Stimulated activated CD4-positive, alpha-beta T cell treated with anti-CD3 and anti-CD28 coated beads, Interleukin-12 subunit alpha, Interleukin-12 subunit beta, amount 100 ng/mL, for 24 hours (primary cell): Measurements from ENCODE around the gene RNU1-2.
A peak's percentile ranks its signal among the peaks of the same experiment; 100 is the strongest.
"Not testable (repeated sequence)": the region's sequence is repeated elsewhere in the genome, so short reads cannot be mapped to it uniquely, and the experiment has no call there.

ENCODE experiments used
- DNase-seq, 2 experiments: peaks; one replicate each; pipeline ENCODE4 v3.0.0-alpha.2; 2020; ENCODE audit warnings: low read depth in 2 of 2

The RNU1-2 gene

DNA sequence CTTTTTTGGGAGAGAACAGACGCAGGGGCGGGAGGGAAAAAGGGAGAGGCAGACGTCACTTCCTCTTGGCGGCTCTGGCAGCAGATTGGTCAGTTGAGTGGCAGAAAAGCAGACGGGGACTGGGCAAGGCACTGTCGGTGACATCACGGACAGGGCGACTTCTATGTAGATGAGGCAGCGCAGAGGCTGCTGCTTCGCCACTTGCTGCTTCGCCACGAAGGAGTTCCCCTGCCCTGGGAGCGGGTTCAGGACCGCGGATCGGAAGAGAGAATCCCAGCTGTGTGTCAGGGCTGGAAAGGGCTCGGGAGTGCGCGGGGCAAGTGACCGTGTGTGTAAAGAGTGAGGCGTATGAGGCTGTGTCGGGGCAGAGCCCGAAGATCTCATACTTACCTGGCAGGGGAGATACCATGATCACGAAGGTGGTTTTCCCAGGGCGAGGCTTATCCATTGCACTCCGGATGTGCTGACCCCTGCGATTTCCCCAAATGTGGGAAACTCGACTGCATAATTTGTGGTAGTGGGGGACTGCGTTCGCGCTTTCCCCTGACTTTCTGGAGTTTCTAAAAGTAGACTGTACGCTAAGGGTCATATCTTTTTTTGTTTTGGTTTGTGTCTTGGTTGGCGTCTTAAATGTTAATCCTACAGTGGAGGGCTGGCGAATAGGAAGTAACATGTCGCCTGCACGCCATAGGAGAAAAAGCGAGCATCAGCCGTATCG, at the start of gene RNU1-2:
RNU1-2 (plus strand) TSS at position 383 of the 718 bp plus-strand sequence.
- peak; percentile 77 to 79 for DNase-seq

DNA sequence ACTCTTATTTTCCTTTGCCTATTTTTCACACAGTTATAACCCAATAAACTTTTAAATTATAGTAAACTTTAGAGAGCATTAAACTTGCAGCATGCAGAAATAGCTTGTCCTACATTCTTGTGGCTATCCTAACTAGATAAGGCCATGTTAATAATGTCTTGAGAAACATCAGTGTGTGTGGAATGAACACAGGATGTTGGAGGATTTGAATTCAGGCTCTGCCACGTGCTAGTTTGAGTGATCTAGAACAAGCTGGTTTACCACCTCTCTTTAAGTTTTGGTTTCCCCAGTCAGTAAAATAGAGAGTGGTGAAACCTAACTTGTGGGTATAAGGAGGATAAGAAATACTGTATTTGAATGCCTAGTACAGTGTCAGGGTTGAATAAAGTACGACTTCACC, 39.6 kb upstream of the RNU1-2 start:
- not testable (repeated sequence) for DNase-seq

DNA sequence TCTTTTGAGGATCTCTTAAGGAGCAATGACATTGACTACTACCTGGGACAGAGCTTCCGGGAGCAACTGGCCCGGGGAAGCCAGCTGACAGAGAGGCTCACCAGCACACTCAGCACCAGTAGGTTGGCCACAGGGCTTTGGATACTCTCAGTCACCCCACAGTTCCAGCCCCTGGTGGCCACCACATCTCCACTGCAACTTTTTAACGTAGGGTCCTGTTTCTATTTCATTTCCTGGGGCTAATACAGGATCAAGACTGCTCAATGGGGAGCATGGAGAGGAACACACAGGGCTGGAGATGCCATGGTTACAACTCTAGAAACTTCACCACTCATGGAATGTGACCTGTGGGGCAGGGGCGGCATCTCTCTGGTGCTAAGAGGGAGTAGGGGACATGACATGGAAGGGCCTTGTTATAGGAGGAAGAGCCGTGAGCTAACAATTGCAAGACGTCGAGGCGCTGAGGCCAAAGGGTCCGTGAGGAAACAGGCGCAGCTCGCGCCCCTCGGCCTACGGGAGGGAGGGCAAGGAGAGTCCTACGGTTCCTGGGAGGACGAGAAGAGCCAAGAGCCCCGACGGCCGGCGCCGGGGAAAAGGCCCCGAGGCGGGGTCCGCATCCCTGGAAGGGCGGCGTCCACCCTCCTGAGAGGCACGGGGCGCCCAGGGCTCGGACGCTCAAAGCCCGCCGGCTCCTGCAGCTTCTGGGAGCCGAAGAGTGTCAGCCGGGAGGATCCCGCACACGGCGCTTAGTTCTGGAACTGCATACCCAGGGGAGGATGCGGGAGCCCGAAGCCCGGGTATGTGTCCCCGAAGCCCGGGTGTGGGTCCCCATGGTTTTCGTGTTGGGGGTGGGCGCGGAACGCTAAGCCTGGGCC, 36.4 kb upstream of the RNU1-2 start:
- DNase-seq = not testable (repeated sequence)

DNA sequence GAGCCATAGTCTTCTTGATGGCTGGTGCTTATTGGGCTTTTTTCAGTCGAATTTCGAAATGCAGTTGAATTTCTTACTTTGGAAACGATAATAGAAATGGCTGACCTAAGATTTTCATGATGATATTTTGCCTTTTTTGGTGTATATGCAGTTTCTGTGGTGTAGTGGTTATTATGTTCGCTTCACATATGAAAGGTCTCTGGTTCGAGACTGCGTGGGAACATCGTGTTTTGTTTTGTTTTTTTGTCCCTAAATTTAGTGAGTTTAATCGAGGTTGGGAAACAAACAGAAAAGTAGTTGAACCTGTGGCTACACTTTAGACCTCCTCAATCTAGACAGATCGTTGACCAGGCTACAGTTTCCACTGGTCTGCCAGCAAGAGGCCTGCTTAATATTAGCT, 35.7 kb upstream of the RNU1-2 start:
- DNase-seq = not testable (repeated sequence)

DNA sequence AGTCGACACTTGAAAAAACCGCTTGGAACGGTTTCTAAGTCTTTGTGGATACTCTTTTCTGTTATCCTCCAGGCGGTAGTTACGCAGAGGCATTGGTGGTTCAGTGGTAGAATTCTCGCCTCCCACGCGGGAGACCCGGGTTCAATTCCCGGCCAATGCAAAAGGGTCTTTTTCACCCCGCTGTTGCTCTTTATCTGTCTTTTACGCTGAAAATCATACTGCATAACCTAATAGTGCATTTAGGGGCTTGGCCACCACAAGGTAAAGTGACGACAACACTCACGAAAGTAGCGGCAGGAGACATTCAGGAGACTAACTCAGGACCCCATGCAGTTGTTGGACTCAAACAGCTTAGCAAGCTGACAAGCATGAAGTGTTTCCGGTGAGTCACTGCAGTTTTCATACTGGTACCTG, 33.9 kb upstream of the RNU1-2 start:
- peak in 1 of 2 experiments; percentile 34 for DNase-seq

DNA sequence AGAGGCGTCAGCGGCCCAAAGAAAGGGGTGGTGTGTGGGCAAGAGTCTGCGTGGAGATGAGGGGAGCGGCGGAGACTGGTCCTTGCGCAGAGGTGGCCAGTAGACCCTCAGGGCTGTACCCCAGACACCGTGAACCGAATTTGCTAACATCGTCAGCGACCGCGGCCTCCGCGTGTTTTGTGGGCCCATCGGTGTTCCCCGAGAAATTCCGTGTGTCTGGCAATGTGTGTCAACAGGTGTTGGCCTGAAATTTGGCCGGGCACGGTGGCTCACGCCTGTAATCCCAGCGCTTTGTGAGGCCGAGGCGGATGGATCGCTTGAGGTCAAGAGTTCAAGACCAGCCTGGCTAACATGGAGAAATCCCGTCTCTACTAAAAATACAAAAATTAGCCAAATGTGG, 33.4 kb upstream of the RNU1-2 start:
- DNase-seq = not testable (repeated sequence)

DNA sequence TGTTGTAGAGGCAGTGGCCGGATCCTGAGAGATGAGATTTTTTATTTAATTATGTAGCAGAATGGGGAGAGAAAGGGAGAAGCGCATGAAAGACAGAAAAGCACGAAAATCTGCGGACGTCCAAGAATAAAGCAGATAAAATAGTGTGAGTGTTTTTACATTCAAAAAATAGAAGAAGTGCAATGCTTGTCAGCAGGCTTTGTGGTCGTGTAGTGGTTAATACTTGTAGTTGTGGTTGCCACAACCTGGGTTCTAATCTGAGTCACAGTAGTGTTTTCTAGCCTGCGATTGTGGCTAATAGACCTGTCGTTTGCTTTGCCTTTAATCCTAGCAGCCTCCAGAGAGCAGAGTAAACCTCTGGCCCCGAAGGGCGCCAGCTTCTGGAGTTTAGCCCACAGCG, 32.8 kb upstream of the RNU1-2 start:
- DNase-seq = not testable (repeated sequence)

DNA sequence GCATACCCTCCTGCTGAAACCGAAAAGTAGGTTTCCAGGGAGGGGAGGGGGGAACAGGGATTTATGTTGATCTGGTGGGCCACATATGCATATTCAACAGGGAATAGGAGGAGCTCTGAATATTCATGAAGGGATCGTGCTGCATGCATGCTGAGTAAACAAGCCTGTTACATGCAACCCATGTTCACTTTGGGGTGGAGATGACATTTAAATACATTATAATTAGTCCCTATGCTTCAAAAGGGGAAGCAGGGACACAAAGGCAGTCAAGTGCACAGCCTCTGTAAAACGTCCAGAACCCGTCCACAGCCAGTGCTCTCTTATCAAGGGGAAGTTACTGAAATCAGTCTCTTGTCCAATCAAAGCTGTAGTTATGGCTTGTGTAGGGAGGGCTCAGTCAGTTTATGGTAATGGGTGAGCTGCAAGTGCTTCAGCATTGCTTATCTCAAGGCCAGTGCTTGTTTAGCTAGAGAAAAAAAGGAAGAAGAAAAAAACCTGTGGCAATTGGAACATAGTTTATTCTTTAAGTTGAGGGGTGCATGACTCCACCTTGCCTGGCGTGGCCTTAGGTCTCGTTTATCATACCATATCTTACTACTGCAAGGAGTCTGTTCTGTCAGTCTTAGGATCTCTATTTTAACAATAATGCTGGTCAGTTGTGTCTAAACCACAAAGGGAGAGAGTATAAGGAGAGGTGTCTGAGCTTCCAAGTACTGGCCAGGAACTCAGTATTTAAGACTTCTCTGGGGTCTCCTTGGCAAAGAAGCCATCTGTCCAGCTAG, 28.7 kb upstream of the RNU1-2 start:
- DNase-seq = not testable (repeated sequence)

DNA sequence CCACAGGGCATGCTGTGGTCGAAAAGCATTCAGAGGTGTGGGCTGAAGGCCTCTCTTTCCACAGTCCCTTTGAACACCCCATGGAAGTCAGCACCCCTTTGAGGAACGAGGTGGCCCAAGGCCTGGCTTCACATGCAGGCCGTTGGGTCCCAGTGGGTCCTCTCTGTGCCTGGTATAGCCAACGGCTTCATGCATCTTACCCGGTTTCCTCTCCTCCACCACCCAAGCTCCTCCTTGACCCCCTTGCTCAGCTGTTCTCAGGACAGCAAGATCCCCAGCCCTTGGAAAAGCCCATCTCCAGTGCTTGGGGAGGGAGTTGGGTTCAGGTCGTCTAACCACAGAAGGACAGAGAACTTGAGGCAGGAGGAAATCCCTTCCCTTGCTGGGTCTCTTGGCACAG, 27.0 kb upstream of the RNU1-2 start:
- DNase-seq = not testable (repeated sequence)

DNA sequence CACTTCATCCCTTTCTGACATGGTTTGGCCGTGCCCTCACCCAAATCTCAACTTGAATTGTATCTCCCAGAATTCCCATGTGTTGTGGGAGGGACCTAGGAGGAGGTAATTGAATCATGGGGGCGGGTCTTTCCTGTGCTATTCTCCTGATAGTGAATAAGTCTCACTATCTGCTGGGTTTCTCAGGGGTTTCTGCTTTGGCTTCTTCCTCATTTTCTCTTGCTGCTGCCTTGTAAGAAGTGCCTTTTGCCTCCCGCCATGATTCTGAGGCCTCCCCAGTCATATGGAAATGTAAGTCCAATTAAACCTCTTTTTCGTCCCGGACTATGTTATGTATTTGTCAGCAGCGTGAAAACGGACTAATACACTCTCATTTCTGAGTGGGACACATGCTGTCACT, 25.8 kb upstream of the RNU1-2 start:
- not testable (repeated sequence) for DNase-seq

DNA sequence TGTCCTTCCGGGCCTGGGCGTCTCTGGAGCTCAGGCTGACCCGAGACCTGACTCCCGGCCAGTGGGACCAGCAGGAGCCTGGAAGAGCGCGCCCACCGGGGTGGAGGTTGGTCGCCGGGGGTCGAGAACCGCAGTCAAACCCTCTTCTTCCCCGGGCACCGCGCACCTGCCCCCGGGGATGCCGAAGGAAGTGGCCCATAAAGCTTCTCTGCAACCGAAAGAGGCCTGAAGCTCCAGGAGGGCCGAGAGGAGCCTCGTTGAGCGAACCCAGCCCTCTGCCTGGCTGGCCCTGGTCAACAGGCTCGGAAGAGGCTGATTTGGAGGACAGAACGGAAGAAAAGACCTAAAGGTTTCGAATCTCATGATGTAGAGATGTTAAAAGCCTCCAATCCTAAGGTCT, 24.6 kb upstream of the RNU1-2 start:
- DNase-seq = not testable (repeated sequence)

DNA sequence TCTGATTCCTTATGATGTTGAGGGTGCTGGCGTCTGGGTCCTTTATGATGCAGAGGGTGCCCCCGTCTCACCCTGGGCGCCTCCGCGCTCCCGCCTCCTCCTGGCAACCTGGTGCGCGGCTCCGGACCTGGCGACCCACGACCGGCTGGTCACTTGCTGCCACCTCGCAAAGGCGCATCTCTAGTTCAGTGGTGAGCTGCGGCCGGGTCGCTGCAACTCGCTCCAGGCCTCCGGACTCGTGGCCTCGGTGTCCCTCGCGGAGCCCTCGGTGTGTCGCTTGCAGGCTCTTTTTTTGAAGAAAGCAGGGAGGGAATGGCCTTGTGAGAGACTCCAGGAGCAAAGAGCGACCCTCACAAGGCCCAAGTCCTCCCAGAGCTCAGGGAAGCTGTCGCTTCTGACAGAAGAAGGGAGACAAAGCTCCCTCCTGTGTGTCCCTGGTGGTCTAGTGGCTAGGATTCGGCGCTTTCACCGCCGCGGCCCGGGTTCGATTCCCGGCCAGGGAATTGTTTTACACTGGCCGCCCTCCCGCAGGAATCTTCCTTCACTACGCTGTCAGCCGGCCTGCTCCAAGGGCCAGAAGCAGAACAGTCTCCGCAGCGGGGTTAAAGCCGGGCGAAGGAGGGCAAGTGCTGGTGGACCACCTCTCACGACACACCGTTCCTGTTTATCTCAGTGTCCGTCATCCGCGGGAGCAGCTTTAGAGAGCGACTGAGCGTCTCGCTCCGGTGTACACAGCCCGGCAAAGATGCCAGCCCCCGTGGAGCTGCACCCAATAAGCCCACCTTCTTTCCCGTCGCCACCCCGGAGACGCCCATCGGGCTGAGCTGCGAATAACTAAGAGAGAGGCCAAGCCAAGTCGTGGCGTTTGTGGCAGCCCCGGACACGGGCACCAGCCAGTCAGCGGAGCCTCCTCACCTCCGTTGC, 23.4 kb upstream of the RNU1-2 start:
- DNase-seq = peak; percentile 52 to 72

DNA sequence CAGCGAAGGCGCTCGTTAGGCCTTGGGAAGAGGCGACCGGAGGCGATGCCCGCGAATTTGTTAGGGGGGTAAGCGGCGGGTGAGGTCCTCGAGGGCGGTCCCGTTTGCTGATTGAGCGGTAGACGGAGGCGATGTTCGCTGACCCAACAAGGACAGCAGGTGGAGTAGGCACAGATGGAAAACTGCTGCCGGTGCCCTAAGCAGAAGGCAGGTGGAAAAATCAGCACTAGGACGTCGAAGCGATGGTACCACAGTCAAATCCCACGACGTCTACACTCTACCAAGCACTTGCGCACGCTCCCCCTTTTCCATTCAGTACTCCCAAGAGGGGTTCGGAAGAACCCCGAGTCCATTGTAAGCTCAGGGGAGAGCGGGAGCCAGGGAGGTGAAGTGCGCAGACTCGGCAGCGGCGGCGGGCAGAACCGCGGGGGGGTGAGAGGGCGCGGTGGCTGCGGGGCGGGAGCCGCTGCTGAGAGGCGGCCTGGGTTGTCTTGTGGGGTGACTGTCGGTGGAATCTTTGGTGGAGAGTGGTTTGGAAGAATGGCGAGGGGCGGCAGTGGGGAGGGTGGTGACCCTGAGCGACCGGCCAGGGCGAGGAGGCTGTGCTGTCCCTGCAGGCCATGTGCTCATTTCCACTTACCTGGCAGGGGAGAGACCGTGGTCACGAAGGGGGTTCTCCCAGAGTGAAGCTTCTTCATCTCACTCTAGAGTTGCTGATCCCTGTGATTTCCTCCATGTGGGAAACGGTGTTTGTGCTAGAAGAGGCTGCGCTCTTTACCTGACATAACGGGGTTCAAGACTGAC, 22.5 kb upstream of the RNU1-2 start:
- peak; percentile 26 to 32 for DNase-seq

DNA sequence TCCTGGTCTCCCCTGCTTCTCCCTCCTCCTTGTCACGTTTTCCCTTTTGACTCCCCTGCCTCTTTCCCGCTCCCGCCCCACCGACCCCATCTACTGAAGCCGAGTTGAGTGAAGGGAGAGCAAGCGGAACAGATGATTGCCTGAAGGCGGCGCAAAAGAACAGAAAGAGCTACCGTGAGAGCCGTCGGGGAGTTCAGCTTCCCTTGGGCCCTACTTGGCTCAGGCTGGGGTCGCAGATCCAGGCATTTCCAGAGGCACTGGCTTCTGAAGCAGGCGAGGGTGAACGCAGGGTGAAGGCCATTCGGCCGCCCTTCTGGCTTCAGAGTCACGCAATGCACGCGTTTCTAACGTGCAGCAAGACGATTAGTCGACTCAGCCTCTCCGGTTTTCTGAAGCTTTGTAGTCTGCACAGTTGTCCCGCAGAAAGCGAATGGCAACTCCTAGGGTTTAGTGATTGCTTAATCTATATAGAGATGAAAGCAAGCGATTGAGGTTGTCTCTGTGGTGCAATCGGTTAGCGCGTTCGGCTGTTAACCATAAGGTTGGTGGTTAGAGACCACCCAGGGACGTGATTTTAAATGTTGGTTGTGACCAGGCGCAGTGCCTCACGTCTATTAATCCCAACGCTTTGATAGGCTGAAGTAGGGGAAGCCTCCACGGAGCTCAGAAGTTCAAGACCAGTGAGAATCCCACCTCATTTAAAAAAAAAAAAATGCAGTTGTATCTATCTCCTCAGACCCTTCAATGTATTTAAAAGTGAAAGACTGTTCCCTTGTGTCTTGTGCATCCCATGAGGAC, 20.6 kb upstream of the RNU1-2 start:
- not testable (repeated sequence) for DNase-seq

DNA sequence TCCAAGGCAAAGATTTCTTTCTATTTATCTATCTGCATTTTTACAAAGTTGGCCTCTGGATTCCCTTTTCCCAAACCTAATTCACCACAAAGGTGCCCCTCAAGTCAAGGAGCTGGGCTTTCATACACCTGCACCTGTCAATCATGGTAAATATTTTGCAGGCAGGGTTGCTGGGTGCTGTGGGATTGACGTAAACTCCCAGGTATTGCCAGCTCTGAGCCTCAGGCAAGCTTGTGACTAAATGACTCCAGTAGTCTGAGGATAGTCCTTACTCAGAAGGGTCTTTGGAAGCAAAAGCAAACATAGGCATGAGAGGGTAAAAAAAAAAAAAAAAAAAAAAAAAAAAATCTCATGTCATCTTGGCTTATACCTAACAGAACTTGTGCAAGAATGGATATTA, 14.0 kb upstream of the RNU1-2 start:
- not testable (repeated sequence) for DNase-seq

DNA sequence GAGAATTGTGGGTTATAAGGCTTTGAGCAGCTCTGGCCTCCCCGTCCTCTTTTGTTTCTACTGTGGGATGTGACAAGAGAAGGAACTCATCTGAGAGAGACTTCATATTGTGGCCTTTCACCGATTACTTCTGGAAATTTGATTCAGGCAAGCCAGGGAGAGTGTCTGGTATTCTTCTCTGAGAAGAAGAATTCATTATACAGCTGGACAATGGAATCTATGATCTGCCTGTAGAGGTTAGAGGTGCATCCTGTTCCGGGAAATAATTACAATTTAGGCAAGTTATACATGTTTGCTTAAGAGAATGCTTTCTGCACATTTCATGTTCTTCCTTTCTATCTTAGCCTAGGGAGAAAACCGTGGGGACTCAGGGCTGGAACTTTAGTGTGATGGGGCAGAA, 12.8 kb upstream of the RNU1-2 start:
- no peak for DNase-seq

DNA sequence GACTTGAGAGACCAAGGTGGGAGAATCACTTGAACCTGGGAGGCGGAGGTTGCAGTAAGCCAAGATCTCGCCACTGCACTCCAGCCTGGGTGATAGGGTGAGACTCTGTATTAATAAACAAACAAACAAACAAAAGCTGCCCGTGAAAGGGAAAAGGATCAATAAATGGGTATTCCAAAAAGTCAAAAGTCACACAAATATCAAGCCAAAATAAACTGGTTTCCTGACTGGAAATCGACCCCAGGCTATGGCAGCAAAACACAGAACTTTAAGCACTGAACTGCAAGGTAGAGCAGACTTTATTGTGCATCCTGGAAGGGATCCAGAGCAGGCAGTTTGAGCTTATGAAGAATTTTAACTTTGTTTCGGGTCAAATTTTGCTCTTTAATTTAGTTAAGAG, 11.3 kb upstream of the RNU1-2 start:
- DNase-seq = not testable (repeated sequence)

DNA sequence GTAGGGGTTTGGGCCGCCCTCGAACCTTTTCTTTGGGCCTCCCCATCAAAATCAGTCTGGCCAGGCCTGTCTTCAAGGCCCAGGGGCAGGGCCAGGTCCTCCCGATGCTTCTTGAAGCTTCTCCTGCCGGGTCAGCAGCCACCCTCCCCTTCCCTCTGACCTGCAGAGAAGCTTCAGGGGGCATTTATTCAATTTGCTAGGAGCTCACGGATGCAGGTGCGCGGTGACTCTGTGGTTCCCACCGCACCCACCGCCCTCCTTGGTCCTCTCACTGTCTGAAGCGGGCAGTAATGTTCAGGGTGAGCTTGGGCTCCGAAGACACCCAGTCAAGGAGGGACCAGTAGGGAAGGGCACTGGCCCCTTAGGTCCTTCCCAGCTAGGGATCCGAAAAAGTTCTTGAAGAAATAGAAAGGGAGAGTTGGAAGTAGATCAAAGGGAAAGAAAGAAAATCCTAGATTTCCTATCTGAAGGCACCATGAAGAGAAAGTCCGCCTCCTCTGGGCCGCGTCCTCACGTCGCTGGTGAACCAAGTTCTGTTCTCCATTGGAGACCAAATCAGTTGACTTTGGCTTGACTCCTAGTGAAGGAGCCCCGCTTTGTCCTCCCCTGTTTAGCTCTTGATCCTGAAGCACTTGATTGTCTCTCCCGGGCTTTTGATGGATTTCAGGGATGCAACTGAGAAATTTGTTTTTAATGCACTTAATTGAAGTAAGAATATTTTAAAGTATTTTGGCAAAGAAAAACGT, 8.7 kb upstream of the RNU1-2 start:
- DNase-seq = no peak
